Immature natural killer cell (primary cell): ENCODE data around the gene PDE4D. TPM values are rescaled to one million over a fixed set of nuclear protein-coding genes. Genes with fewer than 3 reads are reported as not detected.
"Not testable (repeated sequence)": the region's sequence is repeated elsewhere in the genome, so short reads cannot be mapped to it uniquely, and the experiment has no call there.

Experiments used
- DNase-seq, 3 donors: peaks; one replicate each; pipeline ENCODE4 v3.0.0; 2022; ENCODE audit warnings: mixed read lengths in 1 of 3
- H3K27ac Mint-ChIP-seq, 6 donors: one replicate each; pipeline ENCODE4 v1.8.0; 2020; ENCODE audit warnings: mixed read lengths in 6 of 6, mild to moderate bottlenecking in 5 of 6, inconsistent platforms in 4 of 6, moderate library complexity in 3 of 6
- H3K27me3 Mint-ChIP-seq, 3 donors: one replicate each; pipeline ENCODE4 v1.8.0; 2020 to 2021; ENCODE audit warnings: low read depth in 3 of 3, mild to moderate bottlenecking in 3 of 3, mixed read lengths in 3 of 3, moderate library complexity in 3 of 3, inconsistent platforms in 1 of 3
- H3K36me3 Mint-ChIP-seq, 3 donors: one replicate each; pipeline ENCODE4 v1.8.0; 2020; ENCODE audit warnings: mixed read lengths in 3 of 3, inconsistent platforms in 2 of 3, mild to moderate bottlenecking in 2 of 3
- H3K4me1 Mint-ChIP-seq, 2 donors: one replicate each; pipeline ENCODE4 v1.8.0; 2020; ENCODE audit warnings: inconsistent platforms in 2 of 2, mild to moderate bottlenecking in 2 of 2, mixed read lengths in 2 of 2, moderate library complexity in 1 of 2
- H3K4me3 Mint-ChIP-seq, 5 donors: one replicate each; pipeline ENCODE4 v1.8.0; 2020; ENCODE audit warnings: mild to moderate bottlenecking in 5 of 5, mixed read lengths in 5 of 5, inconsistent platforms in 3 of 5, moderate library complexity in 3 of 5
- H3K9me3 Mint-ChIP-seq, 6 donors: one replicate each; pipeline ENCODE4 v1.8.0; 2020; ENCODE audit warnings: mild to moderate bottlenecking in 6 of 6, mixed read lengths in 6 of 6, inconsistent platforms in 4 of 6, moderate library complexity in 3 of 6
- polyA plus RNA-seq, 3 donors: library from polyadenylated mRNA; unstranded; fragments of 300-500 nt; fragmentation: Illumina TruSeq; gene quantifications; one replicate each; pipeline ENCODE4 v1.2.3, GENCODE V29; 2021

The PDE4D gene
- polyA plus RNA-seq, 3 donors from 2014 or later, result 10.7 to 15.4 (median 12.6) TPM

GRCh38 chr5:59666440-59667068 lies 227.0 kb downstream of the PDE4D start:
- Mint-ChIP-seq H3K27me3 (peaks cover 0 to 1% (median 0%) of the 10 kb centered on the region in 3 donors), H3K36me3 (no peaks in the 10 kb centered on the region), H3K4me3 (no peak overlapping the region), H3K9me3 (peaks cover 0 to 1% (median 0%) of the 10 kb centered on the region in 6 donors), H3K4me1 (peaks cover 13 to 16% of the 10 kb centered on the region in 2 donors), H3K27ac (no peak overlapping the region)
- no peak for DNase-seq

- not testable (repeated sequence) for H3K27ac Mint-ChIP-seq, H3K27me3 Mint-ChIP-seq, H3K36me3 Mint-ChIP-seq, H3K4me3 Mint-ChIP-seq, H3K9me3 Mint-ChIP-seq, DNase-seq
- peaks cover 17 to 20% of the 10 kb centered on the region in 2 donors for H3K4me1 Mint-ChIP-seq
Observed at GRCh38 chr5:59665832-59666203, 227.7 kb downstream of the PDE4D start.

GRCh38 chr5:59665086-59665831 lies 228.3 kb downstream of the PDE4D start:
- Mint-ChIP-seq H3K27ac (no peak overlapping the region), H3K36me3 (no peaks in the 10 kb centered on the region), H3K27me3 (peaks cover 0 to 1% (median 0%) of the 10 kb centered on the region in 3 donors), H3K9me3 (peaks cover 0 to 1% (median 0%) of the 10 kb centered on the region in 6 donors), H3K4me1 (peaks cover 21 to 25% of the 10 kb centered on the region in 2 donors), H3K4me3 (no peak overlapping the region)
- no peak for DNase-seq

GRCh38 chr5:59661954-59662615 lies 231.4 kb downstream of the PDE4D start:
- Mint-ChIP-seq H3K36me3 (no peaks in the 10 kb centered on the region), H3K9me3 (no peaks in the 10 kb centered on the region), H3K27ac (peak overlapping the region in 3 of 6 donors; percentile 17 to 51 (median 21)), H3K4me3 (peak overlapping the region in 3 of 5 donors; percentile 25 to 46 (median 41)), H3K4me1 (peaks cover 31 to 45% of the 10 kb centered on the region in 2 donors), H3K27me3 (no peaks in the 10 kb centered on the region)
- DNase-seq, result peak in 1 of 3 donors; percentile 1

- no peaks in the 10 kb centered on the region for H3K36me3 Mint-ChIP-seq
- no peaks in the 10 kb centered on the region for H3K9me3 Mint-ChIP-seq
- H3K27ac Mint-ChIP-seq, result peak overlapping the region in 1 of 6 donors; percentile 37
- peak overlapping the region in 1 of 5 donors; percentile 25 for H3K4me3 Mint-ChIP-seq
- H3K4me1 Mint-ChIP-seq, result peaks cover 37 to 53% of the 10 kb centered on the region in 2 donors
- DNase-seq, result no peak
- H3K27me3 Mint-ChIP-seq, result no peaks in the 10 kb centered on the region
Observed at GRCh38 chr5:59661311-59661710, 232.2 kb downstream of the PDE4D start.

GRCh38 chr5:59660737-59661136 lies 232.8 kb downstream of the PDE4D start:
- Mint-ChIP-seq H3K36me3 (no peaks in the 10 kb centered on the region), H3K27ac (no peak overlapping the region), H3K4me3 (no peak overlapping the region)

GRCh38 chr5:59656351-59657254 lies 236.9 kb downstream of the PDE4D start:
- H3K9me3 Mint-ChIP-seq, result no peaks in the 10 kb centered on the region
- no peaks in the 10 kb centered on the region for H3K27me3 Mint-ChIP-seq
- peak overlapping the region in 2 of 6 donors; percentile 1 to 4 for H3K27ac Mint-ChIP-seq
- H3K36me3 Mint-ChIP-seq, result no peaks in the 10 kb centered on the region
- H3K4me3 Mint-ChIP-seq, result no peak overlapping the region
- DNase-seq, result peak; percentile 3 to 26 (median 12)
- peaks cover 32 to 54% of the 10 kb centered on the region in 2 donors for H3K4me1 Mint-ChIP-seq

More at GRCh38 chr5:59660737-59661136, 232.8 kb downstream of the PDE4D start:
- Mint-ChIP-seq H3K27me3 (no peaks in the 10 kb centered on the region), H3K4me1 (peaks cover 42 to 58% of the 10 kb centered on the region in 2 donors), H3K9me3 (no peaks in the 10 kb centered on the region)
- DNase-seq, result no peak

- Mint-ChIP-seq H3K9me3 (no peaks in the 10 kb centered on the region), H3K36me3 (no peaks in the 10 kb centered on the region), H3K27me3 (no peaks in the 10 kb centered on the region), H3K4me1 (peaks cover 27 to 50% of the 10 kb centered on the region in 2 donors), H3K4me3 (no peak overlapping the region), H3K27ac (peak overlapping the region in 3 of 6 donors; percentile 4 to 24 (median 14))
- no peak for DNase-seq
Observed at GRCh38 chr5:59655693-59656309, 237.7 kb downstream of the PDE4D start.

- Mint-ChIP-seq H3K4me3 (no peak overlapping the region), H3K4me1 (peaks cover 23 to 42% of the 10 kb centered on the region in 2 donors), H3K9me3 (no peaks in the 10 kb centered on the region), H3K36me3 (no peaks in the 10 kb centered on the region), H3K27me3 (no peaks in the 10 kb centered on the region), H3K27ac (no peak overlapping the region)
- no peak for DNase-seq
Observed at GRCh38 chr5:59654691-59655090, 238.8 kb downstream of the PDE4D start.

GRCh38 chr5:59652449-59652848 lies 241.1 kb downstream of the PDE4D start:
- H3K27me3 Mint-ChIP-seq, result peaks cover 0 to 2% (median 0%) of the 10 kb centered on the region in 3 donors
- DNase-seq, result no peak
- no peaks in the 10 kb centered on the region for H3K9me3 Mint-ChIP-seq
- no peaks in the 10 kb centered on the region for H3K36me3 Mint-ChIP-seq
- H3K4me3 Mint-ChIP-seq, result no peak overlapping the region
- H3K27ac Mint-ChIP-seq, result no peak overlapping the region
- peaks cover 13 to 28% of the 10 kb centered on the region in 2 donors for H3K4me1 Mint-ChIP-seq

GRCh38 chr5:59648949-59649921 lies 244.3 kb downstream of the PDE4D start:
- Mint-ChIP-seq H3K9me3 (no peaks in the 10 kb centered on the region), H3K27me3 (peaks cover 0 to 2% (median 0%) of the 10 kb centered on the region in 3 donors), H3K36me3 (no peaks in the 10 kb centered on the region), H3K4me3 (no peak overlapping the region), H3K27ac (no peak overlapping the region), H3K4me1 (peaks cover 0 to under 1% of the 10 kb centered on the region in 2 donors)
- no peak for DNase-seq
